Measurements from ENCODE around the gene MCM9.

Gene MCM9

GRCh38 chr6:118783931-118784550 is 150.9 kb downstream of the MCM9 start:
- Histone ChIP-seq H3K27me3 (ENCODE audit: low read depth, low read length) (no peaks in the 10 kb centered on the region), H4K20me1 (ENCODE audit: insufficient read depth, low read length) (no peaks in the 10 kb centered on the region), H3K9me3 (ENCODE audit: insufficient read depth, low read length) (no peaks in the 10 kb centered on the region), H3K27ac (ENCODE audit: low read length) (no peak overlapping the region), H3K4me2 (ENCODE audit: low read length) (no peak overlapping the region), H3K4me3 (ENCODE audit: low read length) (no peak overlapping the region), H3K4me1 (ENCODE audit: low read length) (no peaks in the 10 kb centered on the region), H2AFZ (ENCODE audit: low read depth, low read length) (no peak overlapping the region), H3K9ac (ENCODE audit: low read length) (no peak overlapping the region), H3K79me2 (ENCODE audit: low read length) (no peaks in the 10 kb centered on the region), H3K36me3 (replicated peaks; ENCODE audit: low read depth, low read length) (no peaks in the 10 kb centered on the region)
- no peak for TF ChIP-seq EZH2phosphoT487 (IDR thresholded peaks at IDR 0.05; ENCODE audit: low read depth)
- TF ChIP-seq CTCF (IDR thresholded peaks at IDR 0.05; ENCODE audit: low read depth, low read length): no peak

DNA sequence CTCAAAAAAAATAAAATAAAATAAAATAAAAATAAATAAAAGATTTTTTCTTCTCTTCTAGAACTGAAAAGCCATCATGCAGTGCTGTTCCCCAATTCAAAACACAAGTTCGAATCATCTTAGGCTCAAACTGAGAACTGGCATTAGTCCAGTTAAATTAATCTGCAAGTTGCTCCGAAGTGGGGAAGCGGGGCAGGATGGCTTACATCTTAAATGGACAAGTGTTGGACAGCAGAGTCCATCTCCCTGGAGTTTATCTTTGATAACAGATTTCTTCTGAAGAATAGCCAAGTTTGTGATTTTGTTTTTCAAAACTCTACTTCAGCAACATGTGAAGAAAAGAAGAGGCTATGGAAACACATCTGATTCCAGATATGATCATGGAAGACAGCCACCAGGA is 152.3 kb downstream of the MCM9 start:
- Histone ChIP-seq H4K20me1 (ENCODE audit: insufficient read depth, low read length) (no peaks in the 10 kb centered on the region), H3K4me2 (ENCODE audit: low read length) (no peak overlapping the region), H3K79me2 (ENCODE audit: low read length) (no peaks in the 10 kb centered on the region), H3K27me3 (ENCODE audit: low read depth, low read length) (no peaks in the 10 kb centered on the region), H3K36me3 (replicated peaks; ENCODE audit: low read depth, low read length) (no peaks in the 10 kb centered on the region), H2AFZ (ENCODE audit: low read depth, low read length) (no peak overlapping the region), H3K9me3 (ENCODE audit: insufficient read depth, low read length) (no peaks in the 10 kb centered on the region), H3K9ac (ENCODE audit: low read length) (no peak overlapping the region), H3K4me1 (ENCODE audit: low read length) (no peaks in the 10 kb centered on the region), H3K27ac (ENCODE audit: low read length) (no peak overlapping the region), H3K4me3 (ENCODE audit: low read length) (no peak overlapping the region)
- TF ChIP-seq CTCF (IDR thresholded peaks at IDR 0.05; ENCODE audit: low read depth, low read length) (no peak), EZH2phosphoT487 (IDR thresholded peaks at IDR 0.05; ENCODE audit: low read depth) (no peak)

- no peak overlapping the region for H3K4me2 ChIP-seq (ENCODE audit: low read length)
- no peak overlapping the region for H3K27ac ChIP-seq (ENCODE audit: low read length)
- H3K27me3 ChIP-seq (ENCODE audit: low read depth, low read length): 0 out of 2 replicates have a peak, but pooled peaks cover 3% of the 10 kb centered on the region
- TF ChIP-seq EZH2phosphoT487 (IDR thresholded peaks at IDR 0.05; ENCODE audit: low read depth) (no peak), CTCF (IDR thresholded peaks at IDR 0.05; ENCODE audit: low read depth, low read length) (no peak)
- H3K9me3 ChIP-seq (ENCODE audit: insufficient read depth, low read length): no peaks in the 10 kb centered on the region
- no peak overlapping the region for H3K9ac ChIP-seq (ENCODE audit: low read length)
- H3K79me2 ChIP-seq (ENCODE audit: low read length): no peaks in the 10 kb centered on the region
- no peaks in the 10 kb centered on the region for H3K36me3 ChIP-seq (replicated peaks; ENCODE audit: low read depth, low read length)
- no peak overlapping the region for H2AFZ ChIP-seq (ENCODE audit: low read depth, low read length)
- no peak overlapping the region for H3K4me3 ChIP-seq (ENCODE audit: low read length)
- H3K4me1 ChIP-seq (ENCODE audit: low read length): no peaks in the 10 kb centered on the region
- no peaks in the 10 kb centered on the region for H4K20me1 ChIP-seq (ENCODE audit: insufficient read depth, low read length)
These were observed 153.1 kb downstream of the MCM9 start for GRCh38 chr6:118781897-118782296.

DNA sequence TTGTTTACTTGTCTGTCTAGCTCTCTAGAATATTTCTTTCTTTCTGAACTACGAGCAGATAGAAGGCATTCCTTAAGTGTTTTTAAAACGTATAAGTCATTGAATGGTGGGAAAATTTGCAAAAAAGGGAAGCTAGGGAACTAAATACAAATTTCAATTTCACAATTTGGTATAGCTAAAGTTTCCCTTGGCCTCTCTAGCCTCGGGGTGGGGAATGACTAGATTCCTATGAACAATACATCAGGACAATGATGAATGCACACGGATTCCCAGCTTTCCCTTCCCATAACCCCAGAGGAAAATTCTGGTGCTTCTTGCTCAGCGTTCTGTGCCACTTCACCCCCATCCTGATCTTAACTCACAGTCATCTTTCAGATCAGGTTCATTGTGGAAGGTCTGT is 154.3 kb downstream of the MCM9 start:
- Histone ChIP-seq H3K27ac (ENCODE audit: low read length) (no peak overlapping the region), H3K4me1 (ENCODE audit: low read length) (no peaks in the 10 kb centered on the region), H4K20me1 (ENCODE audit: insufficient read depth, low read length) (no peaks in the 10 kb centered on the region), H2AFZ (ENCODE audit: low read depth, low read length) (no peak overlapping the region), H3K27me3 (ENCODE audit: low read depth, low read length) (0 out of 2 replicates have a peak, but pooled peaks cover 3% of the 10 kb centered on the region), H3K9me3 (ENCODE audit: insufficient read depth, low read length) (no peaks in the 10 kb centered on the region), H3K4me2 (ENCODE audit: low read length) (no peak overlapping the region), H3K36me3 (replicated peaks; ENCODE audit: low read depth, low read length) (no peaks in the 10 kb centered on the region), H3K9ac (ENCODE audit: low read length) (no peak overlapping the region), H3K4me3 (ENCODE audit: low read length) (no peak overlapping the region), H3K79me2 (ENCODE audit: low read length) (no peaks in the 10 kb centered on the region)
- no peak for TF ChIP-seq CTCF (IDR thresholded peaks at IDR 0.05; ENCODE audit: low read depth, low read length)
- TF ChIP-seq EZH2phosphoT487 (IDR thresholded peaks at IDR 0.05; ENCODE audit: low read depth): no peak
